CD14-positive monocyte (primary cell): ENCODE results near the gene GAREM1. TPM values are rescaled to one million over a fixed set of nuclear protein-coding genes. Genes with fewer than 3 reads are reported as not detected.

ENCODE experiments used
- DNase-seq, 3 donors: peaks; one replicate each; pipeline ENCODE4 v3.0.0-alpha.2; 2011 to 2022
- H2AFZ ChIP-seq: 2 replicates; pipeline ENCODE4 v1.6.0; 2012; ENCODE audit warnings: mild to moderate bottlenecking, low read depth, low read length, inconsistent platforms; ENCODE audit not compliant: insufficient read depth, poor library complexity, severe bottlenecking
- H3K27ac ChIP-seq, 2 donors: 1 replicate in 1 of 2; 2 replicates in 1 of 2; pipeline ENCODE4 v1.5.1; 2012 to 2013; ENCODE audit warnings: low read length in 2 of 2, control low read depth in 1 of 2, inconsistent platforms in 1 of 2, low read depth in 1 of 2, mild to moderate bottlenecking in 1 of 2
- H3K27me3 ChIP-seq, 2 donors: one replicate each; pipeline versions ENCODE4 v1.6.0 to v1.6.1; 2011 to 2013; ENCODE audit warnings: low read length in 2 of 2; ENCODE audit not compliant: control insufficient read depth in 2 of 2, insufficient read depth in 2 of 2
- H3K36me3 ChIP-seq, 2 donors: replicated peaks in 1 of 2; 1 replicate in 1 of 2; 2 replicates in 1 of 2; pipeline versions ENCODE4 v1.5.1 to v1.6.1; 2012 to 2013; ENCODE audit warnings: low read length in 2 of 2, control low read depth in 1 of 2, inconsistent platforms in 1 of 2, mild to moderate bottlenecking in 1 of 2; ENCODE audit not compliant: insufficient read depth in 2 of 2, control insufficient read depth in 1 of 2
- H3K4me1 ChIP-seq, 2 donors: 1 replicate in 1 of 2; 2 replicates in 1 of 2; pipeline versions ENCODE4 v1.5.1 to v1.6.1; 2012 to 2013; ENCODE audit warnings: low read length in 2 of 2, control low read depth in 1 of 2, inconsistent platforms in 1 of 2, mild to moderate bottlenecking in 1 of 2, moderate library complexity in 1 of 2; ENCODE audit not compliant: insufficient read depth in 2 of 2, control insufficient read depth in 1 of 2
- H3K4me2 ChIP-seq: replicated peaks from 2 replicates; pipeline ENCODE3; 2012; ENCODE audit warnings: low read length, moderate library complexity, mild to moderate bottlenecking; ENCODE audit not compliant: poor library complexity, severe bottlenecking; ENCODE audit errors: extremely low read depth
- H3K4me3 ChIP-seq, 3 experiments: fragments of 200-600 bp in 1 of 3; sonication (generic) in 1 of 3; replicated peaks in 1 of 3; 1 replicate in 2 of 3; 2 replicates in 1 of 3; pipeline ENCODE4 v1.5.1; 2011 to 2013; ENCODE audit warnings: low read length in 3 of 3, mild to moderate bottlenecking in 3 of 3, control low read depth in 2 of 3, low read depth in 2 of 3, inconsistent platforms in 1 of 3, moderate library complexity in 1 of 3
- H3K79me2 ChIP-seq: 2 replicates; pipeline ENCODE4 v1.6.0; 2012; ENCODE audit warnings: mild to moderate bottlenecking, control low read depth, inconsistent platforms, low read length, moderate library complexity; ENCODE audit not compliant: insufficient read depth
- H3K9ac ChIP-seq: 2 replicates; pipeline ENCODE4 v1.6.0; 2017; ENCODE audit warnings: low read length, mild to moderate bottlenecking; ENCODE audit not compliant: insufficient read depth, poor library complexity, severe bottlenecking
- H3K9me3 ChIP-seq, 2 donors: replicated peaks in 1 of 2; 1 replicate in 1 of 2; 2 replicates in 1 of 2; pipeline versions ENCODE4 v1.5.1 to v1.6.1; 2012 to 2013; ENCODE audit warnings: low read length in 2 of 2, control low read depth in 1 of 2; ENCODE audit not compliant: control insufficient read depth in 1 of 2, insufficient read depth in 1 of 2
- H4K20me1 ChIP-seq: 2 replicates; pipeline ENCODE4 v1.6.0; 2012; ENCODE audit warnings: mild to moderate bottlenecking, low read length, control low read depth, moderate library complexity; ENCODE audit not compliant: insufficient read depth
- H3K27ac Mint-ChIP-seq, 7 donors: one replicate each; pipeline ENCODE4 v1.8.0; 2020; ENCODE audit warnings: mild to moderate bottlenecking in 7 of 7, mixed read lengths in 7 of 7, moderate library complexity in 6 of 7, inconsistent platforms in 2 of 7
- H3K27me3 Mint-ChIP-seq, 3 donors: one replicate each; pipeline ENCODE4 v1.8.0; 2021 to 2022; ENCODE audit warnings: low read depth in 3 of 3, mild to moderate bottlenecking in 3 of 3, mixed read lengths in 3 of 3, moderate library complexity in 3 of 3, inconsistent platforms in 1 of 3
- H3K36me3 Mint-ChIP-seq, 2 donors: one replicate each; pipeline ENCODE4 v1.8.0; 2020; ENCODE audit warnings: mixed read lengths in 2 of 2, inconsistent platforms in 1 of 2, mild to moderate bottlenecking in 1 of 2
- H3K4me1 Mint-ChIP-seq: one replicate; pipeline ENCODE4 v1.8.0; 2020; ENCODE audit warnings: mild to moderate bottlenecking, mixed read lengths
- H3K4me3 Mint-ChIP-seq, 2 donors: one replicate each; pipeline ENCODE4 v1.8.0; 2020; ENCODE audit warnings: mild to moderate bottlenecking in 2 of 2, mixed read lengths in 2 of 2, moderate library complexity in 1 of 2
- H3K9me3 Mint-ChIP-seq, 7 donors: one replicate each; pipeline ENCODE4 v1.8.0; 2020 to 2022; ENCODE audit warnings: mixed read lengths in 7 of 7, mild to moderate bottlenecking in 6 of 7, moderate library complexity in 6 of 7, inconsistent platforms in 2 of 7
- WGBS: methylation state at CpG from one replicate; pipeline ENCODE4 v1.1.5; 2013; ENCODE audit warnings: missing lambda C conversion rate; ENCODE audit not compliant: insufficient coverage; 5-methylcytosine and 5-hydroxymethylcytosine counted together
- intact Hi-C, 2 donors: fragments of 100-400 bp; cut with micrococcal nuclease; formaldehyde crosslinking; loops; one replicate each; pipeline versions ENCODE4 v1.15.0 to v1.15.1; 2023
- polyA plus RNA-seq, 3 donors: library from polyadenylated mRNA; depleted of rRNA in 1 of 3; unstranded in 2 of 3; stranded (reverse) in 1 of 3; fragments of 300-500 nt in 2 of 3; fragments of >200 nt in 1 of 3; fragmentation: Illumina TruSeq in 2 of 3; gene quantifications; 1 replicate in 2 of 3; 2 replicates in 1 of 3; pipeline ENCODE4 v1.2.3, GENCODE V29; 2012 to 2021
- TF ChIP-seq, protein P1 (sequence below): fragments of 200-600 bp; IDR thresholded peaks from one replicate; pipeline ENCODE4 v1.8.0; 2022; ENCODE audit warnings: antibody characterized with exemption, mild to moderate bottlenecking

GAREM1 gene
- polyA plus RNA-seq, 3 donors, result 0.24 TPM; not detected in 2

DNA sequence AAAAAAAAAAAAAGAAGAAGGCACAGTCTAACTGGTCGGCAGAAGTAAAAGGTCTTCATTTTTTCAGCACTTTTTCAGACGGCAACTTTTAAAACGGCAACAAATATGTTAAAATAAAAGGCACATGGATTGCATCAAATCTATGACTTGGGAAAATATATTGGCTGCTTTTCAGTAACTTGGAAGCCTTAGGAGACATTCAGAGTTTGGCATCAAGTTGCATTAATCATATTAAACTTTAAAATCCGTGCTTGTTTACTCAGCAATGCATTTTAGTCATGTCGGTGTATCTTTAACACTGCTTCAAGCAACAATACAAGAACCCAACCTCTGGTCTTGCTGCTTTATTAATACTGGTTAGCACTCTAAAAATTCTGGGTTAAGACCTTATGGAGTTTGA is 169.8 kb downstream of the GAREM1 start:
- H3K9ac ChIP-seq, result no peak overlapping the region
- no peak overlapping the region for H3K4me2 ChIP-seq
- Mint-ChIP-seq H3K27me3 (peaks cover 3 to 6% (median 5%) of the 10 kb centered on the region in 3 donors), H3K27ac (no peak overlapping the region), H3K9me3 (peaks cover 0 to 2% (median 0%) of the 10 kb centered on the region in 7 donors), H3K4me3 (no peak overlapping the region), H3K4me1 (no peaks in the 10 kb centered on the region), H3K36me3 (no peaks in the 10 kb centered on the region)
- H2AFZ ChIP-seq, result no peak overlapping the region
- no peaks in the 10 kb centered on the region for H3K36me3 ChIP-seq
- DNase-seq, result no peak
- intact Hi-C loops, result no loop called here
- H3K27ac ChIP-seq, result no peak overlapping the region
- H3K4me1 ChIP-seq, result no peaks in the 10 kb centered on the region
- no peak overlapping the region for H3K4me3 ChIP-seq
- TF ChIP-seq, protein P1, sequence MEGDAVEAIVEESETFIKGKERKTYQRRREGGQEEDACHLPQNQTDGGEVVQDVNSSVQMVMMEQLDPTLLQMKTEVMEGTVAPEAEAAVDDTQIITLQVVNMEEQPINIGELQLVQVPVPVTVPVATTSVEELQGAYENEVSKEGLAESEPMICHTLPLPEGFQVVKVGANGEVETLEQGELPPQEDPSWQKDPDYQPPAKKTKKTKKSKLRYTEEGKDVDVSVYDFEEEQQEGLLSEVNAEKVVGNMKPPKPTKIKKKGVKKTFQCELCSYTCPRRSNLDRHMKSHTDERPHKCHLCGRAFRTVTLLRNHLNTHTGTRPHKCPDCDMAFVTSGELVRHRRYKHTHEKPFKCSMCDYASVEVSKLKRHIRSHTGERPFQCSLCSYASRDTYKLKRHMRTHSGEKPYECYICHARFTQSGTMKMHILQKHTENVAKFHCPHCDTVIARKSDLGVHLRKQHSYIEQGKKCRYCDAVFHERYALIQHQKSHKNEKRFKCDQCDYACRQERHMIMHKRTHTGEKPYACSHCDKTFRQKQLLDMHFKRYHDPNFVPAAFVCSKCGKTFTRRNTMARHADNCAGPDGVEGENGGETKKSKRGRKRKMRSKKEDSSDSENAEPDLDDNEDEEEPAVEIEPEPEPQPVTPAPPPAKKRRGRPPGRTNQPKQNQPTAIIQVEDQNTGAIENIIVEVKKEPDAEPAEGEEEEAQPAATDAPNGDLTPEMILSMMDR, result no peak
- WGBS, result 100% methylated on average over 1 of the region's 5 CpGs
- no peaks in the 10 kb centered on the region for H3K9me3 ChIP-seq
- H3K79me2 ChIP-seq, result no peaks in the 10 kb centered on the region
- H4K20me1 ChIP-seq, result no peaks in the 10 kb centered on the region
- H3K27me3 ChIP-seq, result no peaks in the 10 kb centered on the region

DNA sequence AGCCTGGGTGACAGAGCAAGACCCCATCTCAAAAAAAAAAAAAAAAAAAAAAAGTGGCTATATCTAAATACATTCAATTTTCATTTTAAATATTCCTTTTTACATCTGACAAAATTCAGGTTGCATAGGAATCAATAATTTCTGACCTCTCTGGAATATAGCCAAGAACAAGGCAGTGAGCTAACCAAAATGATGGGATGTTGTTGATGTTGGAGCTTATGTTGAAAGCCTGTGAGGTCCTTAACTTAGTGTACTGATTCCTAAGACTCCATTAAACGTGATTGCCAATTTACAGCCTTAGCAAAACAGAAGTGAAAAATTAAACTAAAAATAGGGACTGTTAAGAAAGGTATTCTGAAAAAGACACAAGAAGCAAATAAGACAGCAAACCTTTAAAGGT is 171.2 kb downstream of the GAREM1 start:
- H3K27me3 ChIP-seq, result no peaks in the 10 kb centered on the region
- H3K27me3 Mint-ChIP-seq, result peaks cover 1 to 6% (median 5%) of the 10 kb centered on the region in 3 donors
- no peaks in the 10 kb centered on the region for H3K4me1 Mint-ChIP-seq
- WGBS, result no CpG with 5 or more reads among the region's 1 CpG
- H3K9me3 ChIP-seq, result no peaks in the 10 kb centered on the region
- H3K9me3 Mint-ChIP-seq, result peaks cover 0 to 2% (median 0%) of the 10 kb centered on the region in 7 donors
- no peaks in the 10 kb centered on the region for H3K4me1 ChIP-seq
- H3K9ac ChIP-seq, result no peak overlapping the region
- TF ChIP-seq, protein P1, result no peak
- no peak overlapping the region for H3K27ac Mint-ChIP-seq
- H3K27ac ChIP-seq, result no peak overlapping the region
- DNase-seq, result no peak
- intact Hi-C loops, result no loop called here
- H3K4me3 ChIP-seq, result no peak overlapping the region
- no peaks in the 10 kb centered on the region for H3K36me3 Mint-ChIP-seq
- no peak overlapping the region for H3K4me3 Mint-ChIP-seq
- H3K79me2 ChIP-seq, result no peaks in the 10 kb centered on the region
- no peaks in the 10 kb centered on the region for H3K36me3 ChIP-seq
- H3K4me2 ChIP-seq, result no peak overlapping the region
- no peaks in the 10 kb centered on the region for H4K20me1 ChIP-seq
- H2AFZ ChIP-seq, result no peak overlapping the region
